Measurements from ENCODE around the gene SEMA6A. TPM values are rescaled to one million over a fixed set of nuclear protein-coding genes. Genes with fewer than 3 reads are reported as not detected.

Gene SEMA6A
- total and polyA plus RNA-seq, 2 of the 13 experiments (the other 11 are each of a cell fraction or from before 2014, with no cell fraction given): 5.1 to 6.5 TPM

DNA sequence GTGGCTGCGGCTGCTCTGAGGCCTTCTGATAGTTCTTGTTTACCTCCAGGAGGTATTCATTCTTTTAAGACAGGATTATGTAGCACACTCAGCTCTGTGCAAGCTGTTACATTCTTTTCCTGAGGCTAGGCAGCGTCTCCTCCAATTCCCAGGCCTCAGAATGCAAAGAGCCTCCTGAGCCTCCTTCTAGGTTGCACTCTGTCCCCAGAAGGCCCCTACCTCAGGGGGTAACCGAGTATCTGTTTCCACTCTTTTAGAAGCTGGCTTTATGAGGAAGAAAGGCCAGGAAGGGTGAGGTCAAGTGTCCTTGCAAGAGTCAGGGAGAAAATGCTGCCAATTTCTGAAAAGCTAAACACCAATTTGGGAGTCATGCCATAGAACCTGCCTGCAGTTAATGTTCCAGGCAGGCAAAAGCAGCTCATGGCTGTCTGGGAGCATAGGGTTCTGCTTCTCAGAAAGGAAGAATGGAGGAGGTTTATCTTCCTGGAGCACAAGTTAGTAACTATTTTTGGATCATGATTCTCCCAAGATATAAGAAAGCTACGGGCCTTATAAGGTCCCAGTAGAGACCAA, 178.9 kb downstream of the SEMA6A start (continued):
- TF ChIP-seq, protein P1, sequence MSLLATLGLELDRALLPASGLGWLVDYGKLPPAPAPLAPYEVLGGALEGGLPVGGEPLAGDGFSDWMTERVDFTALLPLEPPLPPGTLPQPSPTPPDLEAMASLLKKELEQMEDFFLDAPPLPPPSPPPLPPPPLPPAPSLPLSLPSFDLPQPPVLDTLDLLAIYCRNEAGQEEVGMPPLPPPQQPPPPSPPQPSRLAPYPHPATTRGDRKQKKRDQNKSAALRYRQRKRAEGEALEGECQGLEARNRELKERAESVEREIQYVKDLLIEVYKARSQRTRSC (CRISPR knock-in tag; IDR thresholded peaks at IDR 0.05; ENCODE audit: low read depth): no peak
- no peak for TF ChIP-seq ARNTL (CRISPR knock-in tag; IDR thresholded peaks at IDR 0.05)

DNA sequence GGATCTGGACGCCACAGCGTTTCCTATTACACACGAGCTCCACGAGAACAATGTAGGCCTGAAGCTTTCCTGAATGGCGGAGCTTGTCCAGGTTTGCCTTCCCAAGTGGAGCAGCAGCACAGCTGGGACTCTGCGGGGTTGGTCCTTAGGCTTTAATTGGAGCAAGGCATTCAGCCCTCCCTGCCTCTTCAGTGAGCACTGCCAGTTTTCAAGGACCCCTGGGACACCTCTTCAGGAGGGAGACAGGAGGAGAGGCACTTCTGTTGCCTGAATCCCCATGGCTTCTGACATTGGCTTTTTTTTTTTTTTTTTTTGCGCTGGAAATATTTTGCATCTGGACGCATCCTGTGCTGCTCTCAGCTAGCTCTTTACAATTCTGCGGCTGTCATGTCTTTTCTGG, 179.4 kb downstream of the SEMA6A start:
- ATAC-seq: no peak
- TF ChIP-seq ZNF460 (CRISPR knock-in tag; IDR thresholded peaks at IDR 0.05; ENCODE audit: borderline replicate concordance): no peak
- no peak for TF ChIP-seq ZNF883 (CRISPR knock-in tag; IDR thresholded peaks at IDR 0.05; ENCODE audit: not compliant biosample characterization)
- TF ChIP-seq, protein P2, sequence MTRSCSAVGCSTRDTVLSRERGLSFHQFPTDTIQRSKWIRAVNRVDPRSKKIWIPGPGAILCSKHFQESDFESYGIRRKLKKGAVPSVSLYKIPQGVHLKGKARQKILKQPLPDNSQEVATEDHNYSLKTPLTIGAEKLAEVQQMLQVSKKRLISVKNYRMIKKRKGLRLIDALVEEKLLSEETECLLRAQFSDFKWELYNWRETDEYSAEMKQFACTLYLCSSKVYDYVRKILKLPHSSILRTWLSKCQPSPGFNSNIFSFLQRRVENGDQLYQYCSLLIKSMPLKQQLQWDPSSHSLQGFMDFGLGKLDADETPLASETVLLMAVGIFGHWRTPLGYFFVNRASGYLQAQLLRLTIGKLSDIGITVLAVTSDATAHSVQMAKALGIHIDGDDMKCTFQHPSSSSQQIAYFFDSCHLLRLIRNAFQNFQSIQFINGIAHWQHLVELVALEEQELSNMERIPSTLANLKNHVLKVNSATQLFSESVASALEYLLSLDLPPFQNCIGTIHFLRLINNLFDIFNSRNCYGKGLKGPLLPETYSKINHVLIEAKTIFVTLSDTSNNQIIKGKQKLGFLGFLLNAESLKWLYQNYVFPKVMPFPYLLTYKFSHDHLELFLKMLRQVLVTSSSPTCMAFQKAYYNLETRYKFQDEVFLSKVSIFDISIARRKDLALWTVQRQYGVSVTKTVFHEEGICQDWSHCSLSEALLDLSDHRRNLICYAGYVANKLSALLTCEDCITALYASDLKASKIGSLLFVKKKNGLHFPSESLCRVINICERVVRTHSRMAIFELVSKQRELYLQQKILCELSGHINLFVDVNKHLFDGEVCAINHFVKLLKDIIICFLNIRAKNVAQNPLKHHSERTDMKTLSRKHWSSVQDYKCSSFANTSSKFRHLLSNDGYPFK (CRISPR knock-in tag; IDR thresholded peaks at IDR 0.05; ENCODE audit: borderline replicate concordance): no peak
- TF ChIP-seq NBN (conservative IDR thresholded peaks at IDR 0.05): no peak
- TF ChIP-seq ZFYVE20 (CRISPR knock-in tag; IDR thresholded peaks at IDR 0.05; ENCODE audit: borderline replicate concordance, low read depth): no peak
- TF ChIP-seq ZNF451 (CRISPR knock-in tag; IDR thresholded peaks at IDR 0.05): no peak
- no peak for TF ChIP-seq CENPT (CRISPR knock-in tag; IDR thresholded peaks at IDR 0.05; ENCODE audit: low read depth)
- TF ChIP-seq, protein P3, sequence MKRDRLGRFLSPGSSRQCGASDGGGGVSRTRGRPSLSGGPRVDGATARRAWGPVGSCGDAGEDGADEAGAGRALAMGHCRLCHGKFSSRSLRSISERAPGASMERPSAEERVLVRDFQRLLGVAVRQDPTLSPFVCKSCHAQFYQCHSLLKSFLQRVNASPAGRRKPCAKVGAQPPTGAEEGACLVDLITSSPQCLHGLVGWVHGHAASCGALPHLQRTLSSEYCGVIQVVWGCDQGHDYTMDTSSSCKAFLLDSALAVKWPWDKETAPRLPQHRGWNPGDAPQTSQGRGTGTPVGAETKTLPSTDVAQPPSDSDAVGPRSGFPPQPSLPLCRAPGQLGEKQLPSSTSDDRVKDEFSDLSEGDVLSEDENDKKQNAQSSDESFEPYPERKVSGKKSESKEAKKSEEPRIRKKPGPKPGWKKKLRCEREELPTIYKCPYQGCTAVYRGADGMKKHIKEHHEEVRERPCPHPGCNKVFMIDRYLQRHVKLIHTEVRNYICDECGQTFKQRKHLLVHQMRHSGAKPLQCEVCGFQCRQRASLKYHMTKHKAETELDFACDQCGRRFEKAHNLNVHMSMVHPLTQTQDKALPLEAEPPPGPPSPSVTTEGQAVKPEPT (CRISPR knock-in tag; IDR thresholded peaks at IDR 0.05; ENCODE audit: low read depth): no peak
- TF ChIP-seq SP4 (CRISPR knock-in tag; IDR thresholded peaks at IDR 0.05): no peak
- no peak for TF ChIP-seq CCAR2 (optimal IDR thresholded peaks at IDR 0.05; ENCODE audit: low read depth, low read length)
- no peak for TF ChIP-seq ZNF674 (CRISPR knock-in tag; IDR thresholded peaks at IDR 0.05; ENCODE audit: low read depth)
- TF ChIP-seq TBP (CRISPR knock-in tag; IDR thresholded peaks at IDR 0.05): no peak
- TF ChIP-seq GPN1 (CRISPR knock-in tag; IDR thresholded peaks at IDR 0.05; ENCODE audit: borderline replicate concordance): no peak
- no peak for TF ChIP-seq ZNF33A (CRISPR knock-in tag; IDR thresholded peaks at IDR 0.05; ENCODE audit: borderline replicate concordance)
- no peak for TF ChIP-seq SRSF9 (IDR thresholded peaks at IDR 0.05; ENCODE audit: borderline replicate concordance, insufficient read depth, low read depth, low read length, poor library complexity, severe bottlenecking)

More for the DNA sequence above, 179.4 kb downstream of the SEMA6A start:
- intact Hi-C loops (cut with micrococcal nuclease; ENCODE audit: unreplicated experiment): no loop called here
- Histone ChIP-seq H3K4me2 (ENCODE audit: low read depth, low read length) (no peak overlapping the region), H4K20me1 (ENCODE audit: insufficient read depth, low read length) (no peaks in the 10 kb centered on the region), H3K36me3 (replicated peaks in 1 of 2; ENCODE audit: control insufficient read depth in 1 of 2, insufficient read depth in 2 of 2, low read length in 2 of 2) (no peaks in the 10 kb centered on the region), H3K27me3 (ENCODE audit: control insufficient read depth in 1 of 2, insufficient read depth in 2 of 2, low read length in 2 of 2) (no peaks in the 10 kb centered on the region), H3K4me1 (ENCODE audit: insufficient read depth, low read length) (no peaks in the 10 kb centered on the region), H3K27ac (ENCODE audit: extremely low read length, insufficient read depth, low read length) (no peak overlapping the region), H3K4me3 (replicated peaks in 1 of 3; ENCODE audit: insufficient read depth in 1 of 3, low read depth in 2 of 3, low read length in 3 of 3) (no peak overlapping the region), H3K9ac (ENCODE audit: insufficient read depth, low read depth, low read length) (no peak overlapping the region), H2AFZ (ENCODE audit: low read length) (no peak overlapping the region), H3K9me3 (ENCODE audit: low read length) (no peaks in the 10 kb centered on the region), H3K79me2 (ENCODE audit: insufficient read depth, low read length) (no peaks in the 10 kb centered on the region)
- WGBS (ENCODE audit: low lambda C conversion rate): 83% methylated on average over 8 of the region's 9 CpGs
- ChIA-PET POLR2A (no interaction called here), CTCF (ENCODE audit: low intra/inter-chr PET ratio, low total read pairs) (no interaction called here)
- in situ Hi-C loops (cut with HindIII; ENCODE audit: extremely low pct_ligation_motif_present, low pct_unique_long_range_greater_than_20kb): no loop called here
- BruUV-seq (replicated peaks): no TSS peak
- FAIRE-seq: no peak
- no peak for DNase-seq (ENCODE audit: low spot score)

All from HepG2 (cell line).